ENCODE measurements around the gene ZDHHC21.
"Not testable (repeated sequence)": the region's sequence is repeated elsewhere in the genome, so short reads cannot be mapped to it uniquely, and the experiment has no call there.

The ZDHHC21 gene

DNA sequence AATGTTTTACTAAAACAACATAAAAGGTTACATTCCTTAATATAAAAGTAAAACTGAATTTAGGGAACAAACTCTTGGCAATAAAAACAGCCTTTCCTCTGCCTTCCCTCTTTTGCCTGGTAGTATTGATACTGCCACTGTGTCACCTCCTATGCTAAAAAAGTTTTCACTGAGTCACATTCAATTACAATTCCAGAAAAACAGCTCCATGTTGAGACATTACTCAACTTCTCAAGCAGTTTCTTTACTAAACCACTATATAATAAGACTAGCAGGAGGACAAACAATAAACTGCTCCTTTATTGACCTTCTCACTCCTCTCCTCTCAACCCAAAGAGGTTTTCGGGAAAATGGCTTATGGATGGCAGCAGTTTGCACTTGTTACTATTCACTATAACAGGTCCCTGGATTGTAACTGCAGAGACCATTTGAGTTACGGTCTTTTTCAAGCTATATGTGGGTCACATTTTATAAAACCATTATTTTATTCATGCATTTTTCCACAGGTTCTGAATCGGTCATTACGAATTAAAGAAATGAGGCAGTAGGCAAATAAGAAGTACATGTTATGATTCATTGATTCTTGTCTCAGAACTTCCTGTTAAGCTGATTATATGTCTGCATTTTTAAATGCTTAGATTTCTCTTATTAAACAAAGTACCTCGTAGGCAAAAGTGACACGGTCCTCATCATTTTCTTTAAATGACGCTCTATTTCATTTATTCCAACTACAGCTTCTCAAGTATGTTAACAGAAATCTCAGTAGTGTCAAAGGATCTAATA lies 2.1 kb downstream of the ZDHHC21 start:
- H4K8ac ChIP-seq (ENCODE audit: low read depth, low read length) = no peak overlapping the region
- no peak overlapping the region for H2AFZ ChIP-seq (ENCODE audit: low read length)
- peaks cover 3 to 4% of the 10 kb centered on the region in 2 donors for H3K4me1 ChIP-seq (ENCODE audit: control insufficient read depth in 2 of 2, insufficient read depth in 1 of 2, low read depth in 1 of 2, low read length in 2 of 2)
- peaks cover 4 to 39% of the 10 kb centered on the region in 2 donors for H3K36me3 ChIP-seq (replicated peaks in 1 of 2; ENCODE audit: control insufficient read depth in 2 of 2, insufficient read depth in 2 of 2, low read length in 2 of 2)
- H3K4me3 ChIP-seq (ENCODE audit: low read length in 2 of 2) = no peak overlapping the region
- H2BK15ac ChIP-seq (ENCODE audit: low read length) = no peak overlapping the region
- no peak overlapping the region for H4K91ac ChIP-seq (ENCODE audit: low read depth, low read length, poor library complexity)
- H2BK5ac ChIP-seq (ENCODE audit: low read length) = no peak overlapping the region
- H3K23ac ChIP-seq (ENCODE audit: low read depth, low read length, poor library complexity) = no peak overlapping the region
- no peak for DNase-seq (ENCODE audit: low spot score)
- no peak overlapping the region for H2AK5ac ChIP-seq (ENCODE audit: low read depth, low read length)
- H3K27me3 ChIP-seq (ENCODE audit: control insufficient read depth in 3 of 3, insufficient read depth in 3 of 3, low read depth in 1 of 3, low read length in 3 of 3) = no peaks in the 10 kb centered on the region
- H3K4me2 ChIP-seq (ENCODE audit: insufficient read depth, low read length, poor library complexity, severe bottlenecking) = no peak overlapping the region
- no peak overlapping the region for H3K27ac ChIP-seq (replicated peaks; ENCODE audit: low read length)
- no peaks in the 10 kb centered on the region for H3K79me1 ChIP-seq (ENCODE audit: low read depth, low read length)
- no peak overlapping the region for H3K9ac ChIP-seq (ENCODE audit: low read depth, low read length, poor library complexity)
- H3K18ac ChIP-seq (ENCODE audit: low read length) = no peak overlapping the region
- H2BK12ac ChIP-seq (ENCODE audit: low read length) = no peak overlapping the region
- H3K4ac ChIP-seq (ENCODE audit: low read length) = no peak overlapping the region
- H3K9me3 ChIP-seq (replicated peaks in 1 of 2; ENCODE audit: control insufficient read depth in 2 of 2, insufficient read depth in 1 of 2, low read depth in 1 of 2, low read length in 2 of 2) = peaks cover 0 to 6% of the 10 kb centered on the region in 2 donors
- H3K14ac ChIP-seq (ENCODE audit: low read length) = no peak overlapping the region
- WGBS, 2 donors (ENCODE audit: extremely low coverage in 2 of 2, insufficient read length in 2 of 2, insufficient replicate concordance in 1 of 2) = no CpG with 5 or more reads among the region's 7 CpGs
- no peak overlapping the region for H2BK120ac ChIP-seq (ENCODE audit: low read depth, low read length)

DNA sequence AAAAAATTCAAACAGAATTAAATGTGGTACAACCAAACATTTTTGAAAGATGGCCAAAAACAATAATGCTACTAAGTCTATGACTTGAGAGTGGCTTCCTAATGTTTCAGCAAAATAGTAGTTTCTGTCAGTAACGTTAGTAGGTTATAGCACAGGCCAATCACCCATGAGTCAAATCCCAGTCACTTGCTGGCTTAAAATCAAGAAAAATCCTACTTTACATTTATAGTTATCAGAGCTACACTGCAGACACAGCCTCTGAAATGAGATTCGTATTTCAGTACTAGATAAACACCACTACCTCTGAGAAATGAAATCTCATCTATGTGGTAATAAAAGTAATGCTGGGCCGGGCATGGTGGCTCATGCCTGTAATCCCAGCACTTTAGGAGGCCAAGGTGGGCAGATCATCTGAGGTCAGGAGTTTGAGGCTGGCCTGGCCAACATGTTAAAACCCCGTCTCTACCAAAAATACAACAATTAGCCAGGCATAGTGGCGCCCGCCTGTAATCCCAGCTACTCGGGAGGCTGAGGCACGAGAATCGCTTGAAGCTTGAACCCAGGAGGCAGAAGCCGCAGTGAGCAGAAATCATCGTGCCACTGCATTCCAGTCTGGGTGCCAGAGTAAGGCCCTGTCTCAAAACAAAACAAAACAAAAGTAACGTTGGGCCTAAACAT lies 6.1 kb downstream of the ZDHHC21 start:
- H2BK5ac ChIP-seq (ENCODE audit: low read length) = no peak overlapping the region
- H4K8ac ChIP-seq (ENCODE audit: low read depth, low read length) = no peak overlapping the region
- no peak overlapping the region for H2BK12ac ChIP-seq (ENCODE audit: low read length)
- H3K9me3 ChIP-seq (replicated peaks in 1 of 2; ENCODE audit: control insufficient read depth in 2 of 2, insufficient read depth in 1 of 2, low read depth in 1 of 2, low read length in 2 of 2) = peaks cover 0 to 6% of the 10 kb centered on the region in 2 donors
- no peak overlapping the region for H2AFZ ChIP-seq (ENCODE audit: low read length)
- H3K27ac ChIP-seq (replicated peaks; ENCODE audit: low read length) = no peak overlapping the region
- no peak overlapping the region for H3K14ac ChIP-seq (ENCODE audit: low read length)
- H3K18ac ChIP-seq (ENCODE audit: low read length) = no peak overlapping the region
- H4K91ac ChIP-seq (ENCODE audit: low read depth, low read length, poor library complexity) = no peak overlapping the region
- no peaks in the 10 kb centered on the region for H3K79me1 ChIP-seq (ENCODE audit: low read depth, low read length)
- H3K23ac ChIP-seq (ENCODE audit: low read depth, low read length, poor library complexity) = no peak overlapping the region
- H3K9ac ChIP-seq (ENCODE audit: low read depth, low read length, poor library complexity) = no peak overlapping the region
- no peak for DNase-seq (ENCODE audit: low spot score)
- peaks cover 0 to 3% of the 10 kb centered on the region in 2 donors for H3K4me1 ChIP-seq (ENCODE audit: control insufficient read depth in 2 of 2, insufficient read depth in 1 of 2, low read depth in 1 of 2, low read length in 2 of 2)
- H2BK120ac ChIP-seq (ENCODE audit: low read depth, low read length) = no peak overlapping the region
- no peak overlapping the region for H3K4me3 ChIP-seq (ENCODE audit: low read length in 2 of 2)
- H3K36me3 ChIP-seq (replicated peaks in 1 of 2; ENCODE audit: control insufficient read depth in 2 of 2, insufficient read depth in 2 of 2, low read length in 2 of 2) = peaks cover 4 to 41% of the 10 kb centered on the region in 2 donors
- no peak overlapping the region for H3K4ac ChIP-seq (ENCODE audit: low read length)
- no CpG with 5 or more reads among the region's 12 CpGs for WGBS, 2 donors (ENCODE audit: extremely low coverage in 2 of 2, insufficient read length in 2 of 2, insufficient replicate concordance in 1 of 2)
- no peak overlapping the region for H2AK5ac ChIP-seq (ENCODE audit: low read depth, low read length)
- H2BK15ac ChIP-seq (ENCODE audit: low read length) = no peak overlapping the region
- no peak overlapping the region for H3K4me2 ChIP-seq (ENCODE audit: insufficient read depth, low read length, poor library complexity, severe bottlenecking)
- no peaks in the 10 kb centered on the region for H3K27me3 ChIP-seq (ENCODE audit: control insufficient read depth in 3 of 3, insufficient read depth in 3 of 3, low read depth in 1 of 3, low read length in 3 of 3)

DNA sequence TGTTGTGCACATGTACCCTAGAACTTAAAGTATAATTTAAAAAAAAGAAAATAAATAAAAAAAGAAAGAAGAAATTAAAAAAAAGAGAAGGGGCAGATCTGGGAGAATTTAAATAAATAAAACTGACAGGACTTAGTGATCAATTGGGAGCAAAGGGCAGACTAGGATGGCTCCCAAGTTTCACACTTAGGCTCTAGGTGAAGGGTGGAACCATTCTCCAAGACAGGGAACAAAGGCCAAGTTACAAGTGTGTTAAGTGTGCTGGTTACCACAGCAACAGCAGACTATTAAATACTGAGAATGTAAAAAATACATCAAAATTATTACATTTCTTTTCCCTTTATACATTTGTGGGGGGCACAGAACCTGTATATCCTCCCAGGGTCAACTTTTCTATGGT lies 7.1 kb downstream of the ZDHHC21 start:
- Histone ChIP-seq H3K18ac (ENCODE audit: low read length) (no peak overlapping the region), H3K4me1 (ENCODE audit: control insufficient read depth in 2 of 2, insufficient read depth in 1 of 2, low read depth in 1 of 2, low read length in 2 of 2) (no peaks in the 10 kb centered on the region)

DNA sequence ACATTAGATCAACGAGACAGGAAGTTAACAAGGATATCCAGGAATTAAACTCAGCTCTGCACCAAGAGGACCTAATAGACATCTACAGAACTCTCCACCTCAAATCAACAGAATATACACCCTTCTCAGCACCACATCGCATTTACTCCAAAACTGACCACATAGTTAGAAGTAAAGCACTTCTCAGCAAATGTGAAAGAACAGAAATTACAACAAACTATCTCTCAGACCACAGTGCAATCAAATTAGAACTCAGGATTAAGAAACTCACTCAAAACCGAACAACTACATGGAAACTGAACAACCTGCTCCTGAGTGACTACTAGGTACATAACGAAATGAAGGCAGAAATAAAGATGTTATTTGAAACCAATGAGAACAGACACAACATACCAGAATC lies 10.6 kb downstream of the ZDHHC21 start:
- H3K14ac ChIP-seq (ENCODE audit: low read length); H3K79me1 ChIP-seq (ENCODE audit: low read depth, low read length); H3K18ac ChIP-seq (ENCODE audit: low read length); H3K27me3 ChIP-seq (ENCODE audit: control insufficient read depth in 3 of 3, insufficient read depth in 3 of 3, low read depth in 1 of 3, low read length in 3 of 3); H3K27ac ChIP-seq (replicated peaks; ENCODE audit: low read length); DNase-seq (ENCODE audit: low spot score); H3K4me1 ChIP-seq (ENCODE audit: control insufficient read depth in 2 of 2, insufficient read depth in 1 of 2, low read depth in 1 of 2, low read length in 2 of 2); H3K23ac ChIP-seq (ENCODE audit: low read depth, low read length, poor library complexity); H4K91ac ChIP-seq (ENCODE audit: low read depth, low read length, poor library complexity); H2BK5ac ChIP-seq (ENCODE audit: low read length); H2BK12ac ChIP-seq (ENCODE audit: low read length); H2AFZ ChIP-seq (ENCODE audit: low read length); H3K4me3 ChIP-seq (ENCODE audit: low read length in 2 of 2); H3K4ac ChIP-seq (ENCODE audit: low read length); H2BK120ac ChIP-seq (ENCODE audit: low read depth, low read length); H4K8ac ChIP-seq (ENCODE audit: low read depth, low read length); H3K4me2 ChIP-seq (ENCODE audit: insufficient read depth, low read length, poor library complexity, severe bottlenecking); H2BK15ac ChIP-seq (ENCODE audit: low read length); H3K9ac ChIP-seq (ENCODE audit: low read depth, low read length, poor library complexity); H2AK5ac ChIP-seq (ENCODE audit: low read depth, low read length): not testable (repeated sequence)
- Histone ChIP-seq H3K9me3 (replicated peaks in 1 of 2; ENCODE audit: control insufficient read depth in 2 of 2, insufficient read depth in 1 of 2, low read depth in 1 of 2, low read length in 2 of 2) (peaks cover 0 to 11% of the 10 kb centered on the region in 2 donors), H3K36me3 (replicated peaks in 1 of 2; ENCODE audit: control insufficient read depth in 2 of 2, insufficient read depth in 2 of 2, low read length in 2 of 2) (peaks cover 0 to 29% of the 10 kb centered on the region in 2 donors)
- no CpG with 5 or more reads among the region's 4 CpGs for WGBS, 2 donors (ENCODE audit: extremely low coverage in 2 of 2, insufficient read length in 2 of 2, insufficient replicate concordance in 1 of 2)

More for the DNA sequence above, 7.1 kb downstream of the ZDHHC21 start:
- no peak overlapping the region for H3K4me3 ChIP-seq (ENCODE audit: low read length in 2 of 2)
- H3K23ac ChIP-seq (ENCODE audit: low read depth, low read length, poor library complexity) = no peak overlapping the region
- no peak overlapping the region for H3K4ac ChIP-seq (ENCODE audit: low read length)
- no peak overlapping the region for H2BK5ac ChIP-seq (ENCODE audit: low read length)
- H3K9ac ChIP-seq (ENCODE audit: low read depth, low read length, poor library complexity) = no peak overlapping the region
- no peaks in the 10 kb centered on the region for H3K27me3 ChIP-seq (ENCODE audit: control insufficient read depth in 3 of 3, insufficient read depth in 3 of 3, low read depth in 1 of 3, low read length in 3 of 3)
- no peaks in the 10 kb centered on the region for H3K79me1 ChIP-seq (ENCODE audit: low read depth, low read length)
- peaks cover 0 to 10% of the 10 kb centered on the region in 2 donors for H3K9me3 ChIP-seq (replicated peaks in 1 of 2; ENCODE audit: control insufficient read depth in 2 of 2, insufficient read depth in 1 of 2, low read depth in 1 of 2, low read length in 2 of 2)
- H3K14ac ChIP-seq (ENCODE audit: low read length) = no peak overlapping the region
- H3K4me2 ChIP-seq (ENCODE audit: insufficient read depth, low read length, poor library complexity, severe bottlenecking) = no peak overlapping the region
- peaks cover 4 to 46% of the 10 kb centered on the region in 2 donors for H3K36me3 ChIP-seq (replicated peaks in 1 of 2; ENCODE audit: control insufficient read depth in 2 of 2, insufficient read depth in 2 of 2, low read length in 2 of 2)
- H4K8ac ChIP-seq (ENCODE audit: low read depth, low read length) = no peak overlapping the region
- no peak overlapping the region for H2BK12ac ChIP-seq (ENCODE audit: low read length)
- H2AFZ ChIP-seq (ENCODE audit: low read length) = no peak overlapping the region
- no peak overlapping the region for H3K27ac ChIP-seq (replicated peaks; ENCODE audit: low read length)
- DNase-seq (ENCODE audit: low spot score) = no peak
- H4K91ac ChIP-seq (ENCODE audit: low read depth, low read length, poor library complexity) = no peak overlapping the region
- H2BK15ac ChIP-seq (ENCODE audit: low read length) = no peak overlapping the region
- H2BK120ac ChIP-seq (ENCODE audit: low read depth, low read length) = no peak overlapping the region
- no peak overlapping the region for H2AK5ac ChIP-seq (ENCODE audit: low read depth, low read length)

Measured in neuronal stem cell (in vitro differentiated cells).